Esophagus squamous epithelium (tissue), 5 donors: ENCODE measurements around the gene ALKBH2. TPM values are rescaled to one million over a fixed set of nuclear protein-coding genes. Genes with fewer than 3 reads are reported as not detected.
A peak's percentile ranks its signal among the peaks of the same experiment; 100 is the strongest.

Experiments used
- DNase-seq: peaks from one replicate; lab custom pipeline; 2025; lab: John Stamatoyannopoulos, UW
- H3K27ac ChIP-seq, 4 donors: fragments of 200-600 bp; sonication (generic); one replicate each; pipeline ENCODE4 v1.5.1; 2016 to 2019; ENCODE audit warnings: mild to moderate bottlenecking in 1 of 4
- H3K27me3 ChIP-seq, 4 donors: fragments of 200-600 bp; sonication (generic); 1 replicate in 3 of 4; 2 replicates in 1 of 4; pipeline versions ENCODE4 v1.5.1 to v1.6.0; 2017 to 2021; ENCODE audit warnings: antibody characterized with exemption in 1 of 4
- H3K36me3 ChIP-seq, 3 donors: fragments of 200-600 bp; sonication (generic); one replicate each; pipeline ENCODE4 v1.5.1; 2016 to 2019
- H3K4me1 ChIP-seq, 3 donors: fragments of 200-600 bp; sonication (generic); one replicate each; pipeline ENCODE4 v1.5.1; 2017 to 2019
- H3K4me3 ChIP-seq, 4 donors: fragments of 200-600 bp; sonication (generic); 1 replicate in 3 of 4; 2 replicates in 1 of 4; pipeline ENCODE4 v1.5.1; 2016 to 2019; ENCODE audit warnings: mild to moderate bottlenecking in 2 of 4, moderate library complexity in 1 of 4
- H3K9me3 ChIP-seq, 3 donors: fragments of 200-600 bp; sonication (generic); one replicate each; pipeline ENCODE4 v1.5.1; 2016 to 2019
- CTCF ChIP-seq, 6 experiments: fragments of 450-650 bp in 4 of 6; fragments of 200-600 bp in 2 of 6; sonication (generic) in 2 of 6; IDR thresholded peaks; one replicate each; pipeline ENCODE4 v1.5.1; 2016 to 2019; ENCODE audit warnings: antibody characterized with exemption in 6 of 6, mild to moderate bottlenecking in 4 of 6, moderate library complexity in 4 of 6
- POLR2A ChIP-seq, 4 donors: fragments of 450-650 bp; IDR thresholded peaks; one replicate each; pipeline ENCODE4 v1.6.1; 2017; ENCODE audit warnings: antibody characterized with exemption in 4 of 4, mild to moderate bottlenecking in 4 of 4, moderate library complexity in 3 of 4
- WGBS, 2 donors: methylation state at CpG; one replicate each; pipeline ENCODE4 v1.1.5; 2018; 5-methylcytosine and 5-hydroxymethylcytosine counted together
- intact Hi-C: fragments of 100-400 bp; cut with DNase I; formaldehyde crosslinking; loops from one replicate; pipeline ENCODE4 v1.15.0; 2022
- total RNA-seq, 4 donors: library from RNA; depleted of rRNA; stranded (reverse); fragments of >200 nt; gene quantifications; one replicate each; pipeline ENCODE4 v1.1.0, GENCODE V29; 2016
- donor health status: DM: yes; HTN: yes; CAD: no.

The ALKBH2 gene
- total RNA-seq, 4 donors from 2014 or later: 7.9 to 20.6 (median 14.8) TPM

GRCh38 chr12:109126784-109127183 is 33.5 kb upstream of the ALKBH2 start:
- no peaks in the 10 kb centered on the region for H3K9me3 ChIP-seq

GRCh38 chr12:109125791-109126190 is 32.5 kb upstream of the ALKBH2 start:
- Histone ChIP-seq H3K27ac (peak overlapping the region in 2 of 4 donors; percentile 35 to 60), H3K9me3 (no peaks in the 10 kb centered on the region), H3K27me3 (no peaks in the 10 kb centered on the region), H3K36me3 (no peaks in the 10 kb centered on the region), H3K4me3 (no peak overlapping the region), H3K4me1 (peaks cover 0 to 11% (median 0%) of the 10 kb centered on the region in 3 donors)
- 69 to 75% methylated on average over 5 to 6 of the region's 7 CpGs for WGBS, 2 donors
- no peak for DNase-seq
- intact Hi-C loops: no loop called here
- no peak for TF ChIP-seq POLR2A (IDR thresholded peaks at IDR 0.05)
- TF ChIP-seq CTCF (IDR thresholded peaks at IDR 0.05): no peak

More at GRCh38 chr12:109126784-109127183, 33.5 kb upstream of the ALKBH2 start:
- no peaks in the 10 kb centered on the region for H3K27me3 ChIP-seq
- peaks cover 0 to 17% (median 0%) of the 10 kb centered on the region in 3 donors for H3K4me1 ChIP-seq
- H3K36me3 ChIP-seq: no peaks in the 10 kb centered on the region
- 66 to 74% methylated on average over 3 of the region's 3 CpGs for WGBS, 2 donors
- H3K27ac ChIP-seq: peak overlapping the region in 3 of 4 donors; percentile 15 to 66 (median 60)
- H3K4me3 ChIP-seq: no peak overlapping the region
- intact Hi-C loops: no loop called here
- DNase-seq: no peak
- TF ChIP-seq POLR2A (IDR thresholded peaks at IDR 0.05): no peak
- no peak for TF ChIP-seq CTCF (IDR thresholded peaks at IDR 0.05)

GRCh38 chr12:109124878-109125648 is 31.8 kb upstream of the ALKBH2 start:
- Histone ChIP-seq H3K27me3 (no peaks in the 10 kb centered on the region), H3K36me3 (no peaks in the 10 kb centered on the region), H3K9me3 (no peaks in the 10 kb centered on the region), H3K27ac (peak overlapping the region in 1 of 4 donors; percentile 20), H3K4me3 (no peak overlapping the region), H3K4me1 (peaks cover 0 to 10% (median 0%) of the 10 kb centered on the region in 3 donors)
- TF ChIP-seq POLR2A (IDR thresholded peaks at IDR 0.05) (no peak), CTCF (IDR thresholded peaks at IDR 0.05) (no peak)
- intact Hi-C loops: no loop called here
- DNase-seq: no peak
- 75 to 76% methylated on average over 11 to 12 of the region's 12 CpGs for WGBS, 2 donors

GRCh38 chr12:109121346-109121880 is 28.1 kb upstream of the ALKBH2 start:
- WGBS, 2 donors: 68 to 82% methylated on average over 1 to 2 of the region's 3 CpGs
- Histone ChIP-seq H3K36me3 (no peaks in the 10 kb centered on the region), H3K9me3 (no peaks in the 10 kb centered on the region), H3K27me3 (no peaks in the 10 kb centered on the region), H3K4me3 (no peak overlapping the region), H3K27ac (no peak overlapping the region), H3K4me1 (peaks cover 0 to 17% (median 8%) of the 10 kb centered on the region in 3 donors)
- no peak for DNase-seq
- intact Hi-C loops: no loop called here
- TF ChIP-seq POLR2A (IDR thresholded peaks at IDR 0.05) (no peak), CTCF (IDR thresholded peaks at IDR 0.05) (no peak)

GRCh38 chr12:109120557-109120956 is 27.3 kb upstream of the ALKBH2 start:
- Histone ChIP-seq H3K4me3 (no peak overlapping the region), H3K27me3 (no peaks in the 10 kb centered on the region), H3K36me3 (no peaks in the 10 kb centered on the region), H3K9me3 (no peaks in the 10 kb centered on the region), H3K4me1 (peaks cover 0 to 23% (median 13%) of the 10 kb centered on the region in 3 donors), H3K27ac (peak overlapping the region in 1 of 4 donors; percentile 9)
- no peak for DNase-seq
- intact Hi-C loops: no loop called here
- TF ChIP-seq CTCF (IDR thresholded peaks at IDR 0.05) (no peak), POLR2A (IDR thresholded peaks at IDR 0.05) (no peak)
- WGBS, 2 donors: 56 to 73% methylated on average over 4 of the region's 4 CpGs
